Uterus (tissue), 2 donors: Measurements from ENCODE around the gene PLEKHG4B.

Experiments
- POLR2A ChIP-seq, 2 donors: fragments of 450-650 bp; IDR thresholded peaks; one replicate each; pipeline ENCODE4 v1.6.1; 2016; ENCODE audit warnings: antibody characterized with exemption in 2 of 2, mild to moderate bottlenecking in 1 of 2, moderate library complexity in 1 of 2
- TF ChIP-seq, protein P1 (sequence below), 4 experiments: fragments of 200-600 bp in 2 of 4; fragments of 450-650 bp in 2 of 4; sonication (generic) in 2 of 4; IDR thresholded peaks; one replicate each; pipeline ENCODE4 v1.5.1; 2016 to 2019; ENCODE audit warnings: antibody characterized with exemption in 4 of 4, mild to moderate bottlenecking in 2 of 4, moderate library complexity in 1 of 4

- TF ChIP-seq, protein P1, sequence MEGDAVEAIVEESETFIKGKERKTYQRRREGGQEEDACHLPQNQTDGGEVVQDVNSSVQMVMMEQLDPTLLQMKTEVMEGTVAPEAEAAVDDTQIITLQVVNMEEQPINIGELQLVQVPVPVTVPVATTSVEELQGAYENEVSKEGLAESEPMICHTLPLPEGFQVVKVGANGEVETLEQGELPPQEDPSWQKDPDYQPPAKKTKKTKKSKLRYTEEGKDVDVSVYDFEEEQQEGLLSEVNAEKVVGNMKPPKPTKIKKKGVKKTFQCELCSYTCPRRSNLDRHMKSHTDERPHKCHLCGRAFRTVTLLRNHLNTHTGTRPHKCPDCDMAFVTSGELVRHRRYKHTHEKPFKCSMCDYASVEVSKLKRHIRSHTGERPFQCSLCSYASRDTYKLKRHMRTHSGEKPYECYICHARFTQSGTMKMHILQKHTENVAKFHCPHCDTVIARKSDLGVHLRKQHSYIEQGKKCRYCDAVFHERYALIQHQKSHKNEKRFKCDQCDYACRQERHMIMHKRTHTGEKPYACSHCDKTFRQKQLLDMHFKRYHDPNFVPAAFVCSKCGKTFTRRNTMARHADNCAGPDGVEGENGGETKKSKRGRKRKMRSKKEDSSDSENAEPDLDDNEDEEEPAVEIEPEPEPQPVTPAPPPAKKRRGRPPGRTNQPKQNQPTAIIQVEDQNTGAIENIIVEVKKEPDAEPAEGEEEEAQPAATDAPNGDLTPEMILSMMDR (IDR thresholded peaks at IDR 0.05), result no peak
- TF ChIP-seq POLR2A (IDR thresholded peaks at IDR 0.05), result no peak
These were observed 17.4 kb upstream of the PLEKHG4B start for GRCh38 chr5:74503-75109.
